Smooth muscle cell (in vitro differentiated cells): ENCODE results near the gene TRIM15. TPM values are rescaled to one million over a fixed set of nuclear protein-coding genes. Genes with fewer than 3 reads are reported as not detected.

Experiments used
- DNase-seq: peaks from one replicate; lab custom pipeline; 2025; ENCODE audit not compliant: unreplicated experiment; lab: John Stamatoyannopoulos, UW
- H2AFZ ChIP-seq: fragments of 200-600 bp; sonication (generic); 2 replicates; pipeline ENCODE4 v1.6.0; 2016; ENCODE audit warnings: antibody characterized with exemption, low read depth, mild to moderate bottlenecking
- H3F3A ChIP-seq: fragments of 200-600 bp; sonication (generic); 2 replicates; pipeline ENCODE4 v1.6.0; 2017; ENCODE audit warnings: antibody characterized with exemption, low read depth
- H3K27ac ChIP-seq: fragments of 200-600 bp; sonication (generic); 2 replicates; pipeline ENCODE4 v1.5.1; 2016; ENCODE audit warnings: low read depth, mild to moderate bottlenecking
- H3K27me3 ChIP-seq: fragments of 200-600 bp; sonication (generic); 2 replicates; pipeline ENCODE4 v1.6.1; 2016; ENCODE audit warnings: low read depth, mild to moderate bottlenecking
- H3K36me3 ChIP-seq: fragments of 200-600 bp; sonication (generic); 2 replicates; pipeline ENCODE4 v1.5.1; 2016; ENCODE audit warnings: low read depth
- H3K4me1 ChIP-seq: fragments of 200-600 bp; sonication (generic); 2 replicates; pipeline ENCODE4 v1.5.1; 2016; ENCODE audit warnings: low read depth
- H3K4me2 ChIP-seq: fragments of 200-600 bp; sonication (generic); 2 replicates; pipeline ENCODE4 v1.6.0; 2016; ENCODE audit warnings: mild to moderate bottlenecking
- H3K4me3 ChIP-seq: fragments of 200-600 bp; sonication (generic); 2 replicates; pipeline ENCODE4 v1.5.1; 2016; ENCODE audit warnings: mild to moderate bottlenecking
- H3K79me2 ChIP-seq: fragments of 200-600 bp; sonication (generic); 2 replicates; pipeline ENCODE4 v1.6.0; 2016; ENCODE audit warnings: low read depth, mild to moderate bottlenecking
- H3K9ac ChIP-seq: fragments of 200-600 bp; sonication (generic); 2 replicates; pipeline ENCODE4 v1.6.0; 2016; ENCODE audit warnings: low read depth
- H3K9me3 ChIP-seq: fragments of 200-600 bp; sonication (generic); replicated peaks from 2 replicates; pipeline ENCODE4 v1.5.1; 2016; ENCODE audit warnings: low read depth
- H4K20me1 ChIP-seq: fragments of 200-600 bp; sonication (generic); 2 replicates; pipeline ENCODE4 v1.6.0; 2016; ENCODE audit warnings: low read depth
- WGBS: methylation state at CpG from one replicate; pipeline ENCODE4 v1.1.7; 2016; ENCODE audit warnings: low lambda C conversion rate; 5-methylcytosine and 5-hydroxymethylcytosine counted together
- polyA plus RNA-seq: library from polyadenylated mRNA; unstranded; fragments of >200 nt; fragmentation: Nextera tagmentation; extraction: Ambion mirVana; gene quantifications from 2 replicates; pipeline ENCODE4 v1.2.1, GENCODE V29; 2016
- total RNA-seq: library from RNA; depleted of rRNA; stranded (reverse); fragments of >200 nt; gene quantifications from 2 replicates; pipeline ENCODE4 v1.2.3, GENCODE V29; 2014
- TF ChIP-seq, protein P1 (sequence below): fragments of 200-600 bp; sonication (generic); IDR thresholded peaks from 2 replicates; pipeline ENCODE4 v1.5.1; 2017; ENCODE audit warnings: borderline replicate concordance, mild to moderate bottlenecking, antibody characterized with exemption; ENCODE audit not compliant: insufficient read depth, poor library complexity, severe bottlenecking

Gene TRIM15
- total and polyA plus RNA-seq, 2 experiments from 2014 or later = not detected

GRCh38 chr6:30160008-30160784, 3.1 kb upstream of the TRIM15 start:
- no peak overlapping the region for H2AFZ ChIP-seq
- TF ChIP-seq, protein P1, sequence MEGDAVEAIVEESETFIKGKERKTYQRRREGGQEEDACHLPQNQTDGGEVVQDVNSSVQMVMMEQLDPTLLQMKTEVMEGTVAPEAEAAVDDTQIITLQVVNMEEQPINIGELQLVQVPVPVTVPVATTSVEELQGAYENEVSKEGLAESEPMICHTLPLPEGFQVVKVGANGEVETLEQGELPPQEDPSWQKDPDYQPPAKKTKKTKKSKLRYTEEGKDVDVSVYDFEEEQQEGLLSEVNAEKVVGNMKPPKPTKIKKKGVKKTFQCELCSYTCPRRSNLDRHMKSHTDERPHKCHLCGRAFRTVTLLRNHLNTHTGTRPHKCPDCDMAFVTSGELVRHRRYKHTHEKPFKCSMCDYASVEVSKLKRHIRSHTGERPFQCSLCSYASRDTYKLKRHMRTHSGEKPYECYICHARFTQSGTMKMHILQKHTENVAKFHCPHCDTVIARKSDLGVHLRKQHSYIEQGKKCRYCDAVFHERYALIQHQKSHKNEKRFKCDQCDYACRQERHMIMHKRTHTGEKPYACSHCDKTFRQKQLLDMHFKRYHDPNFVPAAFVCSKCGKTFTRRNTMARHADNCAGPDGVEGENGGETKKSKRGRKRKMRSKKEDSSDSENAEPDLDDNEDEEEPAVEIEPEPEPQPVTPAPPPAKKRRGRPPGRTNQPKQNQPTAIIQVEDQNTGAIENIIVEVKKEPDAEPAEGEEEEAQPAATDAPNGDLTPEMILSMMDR = no peak
- WGBS = 89% methylated on average over 17 of the region's 17 CpGs
- H3F3A ChIP-seq = no peaks in the 10 kb centered on the region
- no peak overlapping the region for H3K27ac ChIP-seq
- DNase-seq = no peak
- H3K27me3 ChIP-seq = peaks cover 30% of the 10 kb centered on the region
- H3K9ac ChIP-seq = no peak overlapping the region
- H3K79me2 ChIP-seq = no peaks in the 10 kb centered on the region
- H3K4me3 ChIP-seq = no peak overlapping the region
- H3K4me2 ChIP-seq = no peak overlapping the region
- H4K20me1 ChIP-seq = no peaks in the 10 kb centered on the region
- H3K36me3 ChIP-seq = no peaks in the 10 kb centered on the region
- H3K9me3 ChIP-seq = no peaks in the 10 kb centered on the region
- H3K4me1 ChIP-seq = no peaks in the 10 kb centered on the region

GRCh38 chr6:30160785-30161531, 2.4 kb upstream of the TRIM15 start, which contains the start of gene TRIM10:
Gene TRIM10 (minus strand): TSS chr6:30161211. CDS start chr6:30160858, 353 bp downstream.
- 87% methylated on average over 4 of the region's 4 CpGs for WGBS
- H3K36me3 ChIP-seq = no peaks in the 10 kb centered on the region
- no peak within 1 kb of the TSS for H3K4me2 ChIP-seq
- no peak within 1 kb of the TSS for H2AFZ ChIP-seq
- no peaks in the 10 kb centered on the region for H4K20me1 ChIP-seq
- H3K4me3 ChIP-seq = no peak within 1 kb of the TSS
- H3F3A ChIP-seq = no peaks in the 10 kb centered on the region
- peaks cover 30% of the 10 kb centered on the region for H3K27me3 ChIP-seq
- TF ChIP-seq, protein P1 = no peak
- no peak within 1 kb of the TSS for H3K27ac ChIP-seq
- H3K4me1 ChIP-seq = no peaks in the 10 kb centered on the region
- H3K9me3 ChIP-seq = no peaks in the 10 kb centered on the region
- H3K79me2 ChIP-seq = no peaks in the 10 kb centered on the region
- H3K9ac ChIP-seq = no peak within 1 kb of the TSS
- DNase-seq = no peak

DNA sequence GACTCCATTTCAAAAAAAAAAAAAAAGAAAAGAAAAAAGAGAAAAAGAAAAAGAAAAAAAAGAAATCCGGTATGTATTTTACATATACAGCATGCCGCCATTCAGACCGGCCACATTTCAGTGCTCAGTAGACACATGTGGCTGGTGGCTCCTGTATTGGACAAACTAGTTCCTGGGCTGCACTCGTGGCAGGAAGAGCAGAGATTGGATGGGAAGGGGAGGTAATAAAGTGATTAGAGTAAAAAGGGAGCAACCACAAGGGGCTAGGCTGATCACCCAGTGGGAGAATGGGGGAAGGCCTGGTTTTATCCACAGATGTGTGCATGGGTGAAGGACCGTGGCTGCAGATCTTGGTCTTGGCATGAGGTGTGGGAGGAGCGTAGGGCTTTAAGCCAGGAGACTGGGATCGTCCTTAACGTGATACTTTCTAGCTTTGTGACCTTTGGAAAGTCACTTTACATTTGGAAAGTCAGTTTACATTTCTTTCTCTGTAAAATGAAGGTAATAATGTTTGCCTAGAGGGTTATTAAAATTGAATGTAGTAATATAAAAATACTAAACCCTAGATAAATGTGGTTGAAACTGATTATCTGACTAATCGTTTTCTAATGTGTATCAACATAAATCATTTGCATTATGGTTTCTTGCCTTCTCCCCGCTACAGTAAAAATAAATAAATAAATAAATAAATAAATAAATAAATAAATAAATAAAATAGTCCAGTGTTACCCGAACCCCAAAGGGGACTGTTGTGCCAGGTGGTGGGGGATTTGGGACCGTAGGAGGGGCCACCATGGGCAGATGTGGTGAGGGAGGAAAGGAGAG, 869 bp upstream of the TRIM15 start:
- H3K27ac ChIP-seq = no peak overlapping the region
- TF ChIP-seq, protein P1 = no peak

More for the DNA sequence above, 869 bp upstream of the TRIM15 start:
- DNase-seq = no peak
- Histone ChIP-seq H3F3A (no peaks in the 10 kb centered on the region), H3K36me3 (no peaks in the 10 kb centered on the region), H4K20me1 (no peaks in the 10 kb centered on the region), H3K79me2 (no peaks in the 10 kb centered on the region), H2AFZ (no peak overlapping the region), H3K4me3 (no peak overlapping the region), H3K9me3 (no peaks in the 10 kb centered on the region), H3K9ac (no peak overlapping the region), H3K4me1 (no peaks in the 10 kb centered on the region), H3K27me3 (peaks cover 37% of the 10 kb centered on the region), H3K4me2 (no peak overlapping the region)
- 88% methylated on average over 12 of the region's 12 CpGs for whole genome bisulfite sequencing
